Measurements from ENCODE around the gene UGT8. TPM values are rescaled to one million over a fixed set of nuclear protein-coding genes. Genes with fewer than 3 reads are reported as not detected.

Gene UGT8
- total and polyA plus RNA-seq, 2 donors (not counting 1 experiment from before 2014, with no cell fraction given): 4.2 to 24.0 TPM

DNA sequence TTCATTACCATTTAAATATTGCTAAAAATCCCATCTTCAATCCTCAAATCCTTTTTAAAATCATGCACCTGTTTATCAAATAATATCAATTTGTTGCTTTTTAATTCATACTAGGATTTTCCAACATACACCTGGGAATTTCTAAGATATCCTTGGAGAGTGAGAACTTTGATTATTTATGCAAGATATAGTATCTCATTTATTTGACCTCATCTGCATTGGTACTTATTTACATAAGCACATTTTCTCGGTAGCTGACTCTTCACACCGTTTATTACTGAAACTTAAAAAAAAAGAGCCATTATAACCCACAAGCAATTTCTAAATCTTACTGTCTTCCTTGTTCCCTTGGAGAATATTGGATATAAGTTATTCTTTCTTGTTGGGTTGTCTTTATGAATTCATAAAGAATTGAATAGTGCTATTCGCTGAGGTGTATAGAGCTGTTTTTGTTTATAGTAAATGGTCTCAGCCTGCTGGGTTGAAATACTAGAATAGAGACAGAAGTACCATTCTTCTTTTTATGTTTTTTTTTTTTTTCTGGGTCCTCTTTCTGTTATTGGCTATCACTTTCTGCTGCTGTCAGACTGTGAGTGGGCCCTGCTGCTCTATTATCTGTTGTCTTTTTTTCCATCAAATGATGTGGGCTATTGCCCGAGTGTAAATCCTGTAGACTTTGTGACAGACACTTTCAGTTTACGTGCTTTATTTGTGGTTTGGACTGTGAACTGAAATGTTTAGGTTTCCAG, 2.9 kb downstream of the UGT8 start:
- Histone ChIP-seq H2AFZ (ENCODE audit: insufficient read depth, low read depth, low read length, poor library complexity, severe bottlenecking) (no peak overlapping the region), H3K4me1 (ENCODE audit: control insufficient read depth in 2 of 2, insufficient read depth in 2 of 2, low read length in 2 of 2) (peaks cover 54 to 58% of the 10 kb centered on the region in 2 donors), H3K36me3 (replicated peaks in 1 of 2; ENCODE audit: control extremely low read depth in 1 of 2, control insufficient read depth in 1 of 2, extremely low read depth in 1 of 2, insufficient read depth in 2 of 2, low read length in 1 of 2) (no peaks in the 10 kb centered on the region), H3K4me3 (ENCODE audit: control extremely low read depth in 1 of 5, extremely low read depth in 1 of 5, insufficient read depth in 1 of 5, low read depth in 2 of 5, low read length in 4 of 5) (peak overlapping the region in 1 of 5 experiments; percentile 43), H3K9ac (ENCODE audit: low read length) (peak overlapping the region; percentile 43), H3K27me3 (replicated peaks in 1 of 4; ENCODE audit: control extremely low read depth in 1 of 4, control insufficient read depth in 3 of 4, insufficient read depth in 4 of 4, low read length in 3 of 4) (no peaks in the 10 kb centered on the region), H3K4me2 (replicated peaks; ENCODE audit: low read depth, low read length, poor library complexity, severe bottlenecking) (peak overlapping the region; percentile 79), H3K27ac (ENCODE audit: low read length in 2 of 2) (peak overlapping the region; percentile 33 to 93), H3K9me3 (ENCODE audit: control extremely low read depth in 1 of 3, control insufficient read depth in 2 of 3, insufficient read depth in 1 of 3, low read length in 2 of 3) (peaks cover 0 to 1% (median 0%) of the 10 kb centered on the region in 3 donors), H3K79me2 (ENCODE audit: control insufficient read depth, insufficient read depth, low read length) (peaks cover 64% of the 10 kb centered on the region), H4K20me1 (ENCODE audit: control insufficient read depth, insufficient read depth, low read length, poor library complexity, severe bottlenecking) (no peaks in the 10 kb centered on the region)
- no peaks in the 10 kb centered on the region for H3K9me3 Mint-ChIP-seq (ENCODE audit: insufficient read depth)
- ChIA-PET POLR2A (interaction anchor here (0.7 kb wide), 1 partner anchor 77 kb away, joined by 4 read pairs; no protein-coding TSS in a partner anchor), CTCF (no interaction called here)
- H3K4me1 Mint-ChIP-seq: peaks cover 25% of the 10 kb centered on the region
- WGBS (ENCODE audit: insufficient coverage): 57% methylated on average over 1 of the region's 5 CpGs
- ATAC-seq (ENCODE audit: low read depth) (peak; percentile 11), DNase-seq (peak; percentile 66)
- TF ChIP-seq, protein P1, sequence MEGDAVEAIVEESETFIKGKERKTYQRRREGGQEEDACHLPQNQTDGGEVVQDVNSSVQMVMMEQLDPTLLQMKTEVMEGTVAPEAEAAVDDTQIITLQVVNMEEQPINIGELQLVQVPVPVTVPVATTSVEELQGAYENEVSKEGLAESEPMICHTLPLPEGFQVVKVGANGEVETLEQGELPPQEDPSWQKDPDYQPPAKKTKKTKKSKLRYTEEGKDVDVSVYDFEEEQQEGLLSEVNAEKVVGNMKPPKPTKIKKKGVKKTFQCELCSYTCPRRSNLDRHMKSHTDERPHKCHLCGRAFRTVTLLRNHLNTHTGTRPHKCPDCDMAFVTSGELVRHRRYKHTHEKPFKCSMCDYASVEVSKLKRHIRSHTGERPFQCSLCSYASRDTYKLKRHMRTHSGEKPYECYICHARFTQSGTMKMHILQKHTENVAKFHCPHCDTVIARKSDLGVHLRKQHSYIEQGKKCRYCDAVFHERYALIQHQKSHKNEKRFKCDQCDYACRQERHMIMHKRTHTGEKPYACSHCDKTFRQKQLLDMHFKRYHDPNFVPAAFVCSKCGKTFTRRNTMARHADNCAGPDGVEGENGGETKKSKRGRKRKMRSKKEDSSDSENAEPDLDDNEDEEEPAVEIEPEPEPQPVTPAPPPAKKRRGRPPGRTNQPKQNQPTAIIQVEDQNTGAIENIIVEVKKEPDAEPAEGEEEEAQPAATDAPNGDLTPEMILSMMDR (IDR thresholded peaks at IDR 0.05): no peak
- TF ChIP-seq EZH2 (IDR thresholded peaks at IDR 0.05; ENCODE audit: borderline replicate concordance, insufficient read depth, low read depth, low read length, poor library complexity, severe bottlenecking): no peak
- no peak overlapping the region for H3K27ac Mint-ChIP-seq
- no peaks in the 10 kb centered on the region for H3K27me3 Mint-ChIP-seq
- intact Hi-C loops (cut with micrococcal nuclease): loop anchor here (2.0 to 5.0 kb wide), 4 partner anchors 13 to 1054 kb away; no protein-coding TSS in a partner anchor
- H3K4me3 Mint-ChIP-seq: no peak overlapping the region

DNA sequence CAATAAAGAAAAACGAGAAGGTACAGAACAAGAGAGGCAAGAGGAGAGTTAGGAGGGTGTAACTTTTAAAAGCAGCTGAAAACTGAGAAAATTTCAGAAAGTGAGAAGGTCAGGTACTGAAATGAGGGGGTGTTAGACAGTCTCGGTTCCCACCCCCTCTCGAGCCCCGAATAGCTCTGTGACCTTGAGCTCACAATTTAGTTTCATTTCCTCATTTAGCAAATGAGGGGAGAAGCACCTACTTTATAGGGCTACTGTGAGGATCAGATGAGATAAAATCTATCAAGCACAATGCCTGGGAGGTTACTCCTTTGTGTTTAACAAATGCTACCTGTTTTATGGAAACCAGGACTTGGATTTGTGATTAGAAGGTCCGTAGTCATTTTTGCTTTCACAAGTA, 4.9 kb downstream of the UGT8 start:
- TF ChIP-seq, protein P1 (IDR thresholded peaks at IDR 0.05): no peak
- TF ChIP-seq EZH2 (IDR thresholded peaks at IDR 0.05; ENCODE audit: borderline replicate concordance, insufficient read depth, low read depth, low read length, poor library complexity, severe bottlenecking): no peak
- intact Hi-C loops (cut with micrococcal nuclease): loop anchor here (2.0 to 5.0 kb wide), 3 partner anchors 55 to 1056 kb away; no protein-coding TSS in a partner anchor
- no peaks in the 10 kb centered on the region for H3K27me3 ChIP-seq (replicated peaks in 1 of 4; ENCODE audit: control extremely low read depth in 1 of 4, control insufficient read depth in 3 of 4, insufficient read depth in 4 of 4, low read length in 3 of 4)
- peaks cover 47 to 65% of the 10 kb centered on the region in 2 donors for H3K4me1 ChIP-seq (ENCODE audit: control insufficient read depth in 2 of 2, insufficient read depth in 2 of 2, low read length in 2 of 2)
- DNase-seq (peak; percentile 86), ATAC-seq (ENCODE audit: low read depth) (peak; percentile 71)
- peak overlapping the region; percentile 79 for H3K4me2 ChIP-seq (replicated peaks; ENCODE audit: low read depth, low read length, poor library complexity, severe bottlenecking)
- Mint-ChIP-seq H3K4me1 (peaks cover 23% of the 10 kb centered on the region), H3K9me3 (ENCODE audit: insufficient read depth) (no peaks in the 10 kb centered on the region), H3K27ac (no peak overlapping the region), H3K27me3 (no peaks in the 10 kb centered on the region), H3K4me3 (no peak overlapping the region)
- peak overlapping the region in 2 of 5 experiments; percentile 20 to 43 for H3K4me3 ChIP-seq (ENCODE audit: control extremely low read depth in 1 of 5, extremely low read depth in 1 of 5, insufficient read depth in 1 of 5, low read depth in 2 of 5, low read length in 4 of 5)
- POLR2A ChIA-PET: no interaction called here
- CTCF ChIA-PET: interaction anchor here (1.0 to 2.0 kb wide), 2 partner anchors 38 to 55 kb away, joined by 3 to 7 read pairs; no protein-coding TSS in a partner anchor
- peak overlapping the region; percentile 67 to 93 for H3K27ac ChIP-seq (ENCODE audit: low read length in 2 of 2)
- no peaks in the 10 kb centered on the region for H3K36me3 ChIP-seq (replicated peaks in 1 of 2; ENCODE audit: control extremely low read depth in 1 of 2, control insufficient read depth in 1 of 2, extremely low read depth in 1 of 2, insufficient read depth in 2 of 2, low read length in 1 of 2)
- H2AFZ ChIP-seq (ENCODE audit: insufficient read depth, low read depth, low read length, poor library complexity, severe bottlenecking): no peak overlapping the region
- 10% methylated on average over 1 of the region's 5 CpGs for WGBS (ENCODE audit: insufficient coverage)
- peaks cover 84% of the 10 kb centered on the region for H3K79me2 ChIP-seq (ENCODE audit: control insufficient read depth, insufficient read depth, low read length)
- peak overlapping the region; percentile 43 for H3K9ac ChIP-seq (ENCODE audit: low read length)
- H4K20me1 ChIP-seq (ENCODE audit: control insufficient read depth, insufficient read depth, low read length, poor library complexity, severe bottlenecking): peaks cover 5% of the 10 kb centered on the region
- no peaks in the 10 kb centered on the region for H3K9me3 ChIP-seq (ENCODE audit: control extremely low read depth in 1 of 3, control insufficient read depth in 2 of 3, insufficient read depth in 1 of 3, low read length in 2 of 3)

Measured in B cell (primary cell).